ENCODE results near the gene FGF4. TPM values are rescaled to one million over a fixed set of nuclear protein-coding genes. Genes with fewer than 3 reads are reported as not detected.

The FGF4 gene
- total RNA-seq, 2 donors from 2014 or later = not detected

GRCh38 chr11:69746752-69747742 is 28.1 kb downstream of the FGF4 start:
- Histone ChIP-seq H3K4me1 (ENCODE audit: control insufficient read depth in 1 of 2, low read depth in 2 of 2) (no peaks in the 10 kb centered on the region), H3K36me3 (no peaks in the 10 kb centered on the region), H3K9me3 (no peaks in the 10 kb centered on the region), H3K27ac (no peak overlapping the region), H3K4me3 (no peak overlapping the region), H3K27me3 (replicated peaks; ENCODE audit: insufficient read depth) (no peaks in the 10 kb centered on the region)
- ATAC-seq (ENCODE audit: insufficient number of reproducible peaks, low FRiP score, low read depth) (no peak), DNase-seq (ENCODE audit: low spot score) (no peak)
- TF ChIP-seq CTCF (IDR thresholded peaks at IDR 0.05) = no peak

- no peaks in the 10 kb centered on the region for H3K4me1 ChIP-seq (ENCODE audit: control insufficient read depth in 1 of 2, low read depth in 2 of 2)
- H3K9me3 ChIP-seq = no peaks in the 10 kb centered on the region
- ATAC-seq (ENCODE audit: insufficient number of reproducible peaks, low FRiP score, low read depth) (no peak), DNase-seq (ENCODE audit: low spot score) (no peak)
- H3K27ac ChIP-seq = no peak overlapping the region
- H3K36me3 ChIP-seq = no peaks in the 10 kb centered on the region
- no peak for TF ChIP-seq CTCF (IDR thresholded peaks at IDR 0.05)
- no peak overlapping the region for H3K4me3 ChIP-seq
- no peaks in the 10 kb centered on the region for H3K27me3 ChIP-seq (replicated peaks; ENCODE audit: insufficient read depth)
Observed at GRCh38 chr11:69746140-69746539, 29.0 kb downstream of the FGF4 start.

- no peaks in the 10 kb centered on the region for H3K27me3 ChIP-seq (replicated peaks; ENCODE audit: insufficient read depth)
- no peak overlapping the region for H3K4me3 ChIP-seq
- H3K27ac ChIP-seq = no peak overlapping the region
- DNase-seq (ENCODE audit: low spot score) (no peak), ATAC-seq (ENCODE audit: insufficient number of reproducible peaks, low FRiP score, low read depth) (no peak)
- H3K4me1 ChIP-seq (ENCODE audit: control insufficient read depth in 1 of 2, low read depth in 2 of 2) = no peaks in the 10 kb centered on the region
- H3K36me3 ChIP-seq = no peaks in the 10 kb centered on the region
- H3K9me3 ChIP-seq = no peaks in the 10 kb centered on the region
- TF ChIP-seq CTCF (IDR thresholded peaks at IDR 0.05) = no peak
Observed at GRCh38 chr11:69745201-69745600, 29.9 kb downstream of the FGF4 start.

- H3K27ac ChIP-seq = no peak overlapping the region
- no peaks in the 10 kb centered on the region for H3K4me1 ChIP-seq (ENCODE audit: control insufficient read depth in 1 of 2, low read depth in 2 of 2)
- no peak overlapping the region for H3K4me3 ChIP-seq
- no peak for DNase-seq (ENCODE audit: low spot score)
- H3K9me3 ChIP-seq = no peaks in the 10 kb centered on the region
- H3K36me3 ChIP-seq = no peaks in the 10 kb centered on the region
- no peaks in the 10 kb centered on the region for H3K27me3 ChIP-seq (replicated peaks; ENCODE audit: insufficient read depth)
- ATAC-seq (ENCODE audit: insufficient number of reproducible peaks, low FRiP score, low read depth) = no peak
- no peak for TF ChIP-seq CTCF (IDR thresholded peaks at IDR 0.05)
Observed at GRCh38 chr11:69744435-69744834, 30.7 kb downstream of the FGF4 start.

- no peaks in the 10 kb centered on the region for H3K4me1 ChIP-seq (ENCODE audit: control insufficient read depth in 1 of 2, low read depth in 2 of 2)
- ATAC-seq (ENCODE audit: insufficient number of reproducible peaks, low FRiP score, low read depth) (no peak), DNase-seq (ENCODE audit: low spot score) (no peak)
- no peaks in the 10 kb centered on the region for H3K27me3 ChIP-seq (replicated peaks; ENCODE audit: insufficient read depth)
- peaks cover 11% of the 10 kb centered on the region for H3K9me3 ChIP-seq
- H3K27ac ChIP-seq = no peak overlapping the region
- TF ChIP-seq CTCF (IDR thresholded peaks at IDR 0.05) = no peak
- H3K4me3 ChIP-seq = no peak overlapping the region
- no peaks in the 10 kb centered on the region for H3K36me3 ChIP-seq
Observed at GRCh38 chr11:69734841-69735240, 40.3 kb downstream of the FGF4 start.

Measured in thoracic aorta (tissue), 2 donors.